Endodermal cell (in vitro differentiated cells): ENCODE results near the gene GPR89B. TPM values are rescaled to one million over a fixed set of nuclear protein-coding genes. Genes with fewer than 3 reads are reported as not detected.

Experiments used
- DNase-seq: peaks from one replicate; pipeline ENCODE4 v3.0.0-alpha.2; 2017
- H3K27ac ChIP-seq: 2 replicates; pipeline ENCODE4 v1.5.1; 2013; ENCODE audit warnings: mild to moderate bottlenecking, low read depth, low read length, moderate library complexity
- H3K27me3 ChIP-seq: 2 replicates; pipeline ENCODE4 v1.6.1; 2013; ENCODE audit warnings: mild to moderate bottlenecking, low read length, moderate library complexity; ENCODE audit not compliant: insufficient read depth, control insufficient read depth, poor library complexity, severe bottlenecking
- H3K36me3 ChIP-seq: 2 replicates; pipeline ENCODE4 v1.7.0; 2013; ENCODE audit warnings: mild to moderate bottlenecking, low read length, moderate library complexity; ENCODE audit not compliant: control insufficient read depth, insufficient read depth
- H3K4me1 ChIP-seq: one replicate; pipeline ENCODE4 v1.7.0; 2013; ENCODE audit warnings: low read length; ENCODE audit not compliant: control insufficient read depth, insufficient read depth
- H3K4me3 ChIP-seq: 2 replicates; pipeline ENCODE4 v1.5.1; 2013; ENCODE audit warnings: mild to moderate bottlenecking, low read length, moderate library complexity
- H3K9ac ChIP-seq: 2 replicates; pipeline ENCODE4 v1.6.1; 2013; ENCODE audit warnings: mild to moderate bottlenecking, low read length, moderate library complexity; ENCODE audit not compliant: poor library complexity, severe bottlenecking; ENCODE audit errors: extremely low read depth
- H3K9me3 ChIP-seq: 2 replicates; pipeline ENCODE4 v1.6.1; 2013; ENCODE audit warnings: mild to moderate bottlenecking, low read length, moderate library complexity; ENCODE audit not compliant: control insufficient read depth
- H3K27ac Mint-ChIP-seq: 2 replicates; pipeline ENCODE4 v1.8.0; 2020; ENCODE audit warnings: mixed read lengths
- H3K27me3 Mint-ChIP-seq: 2 replicates; pipeline ENCODE4 v1.8.0; 2021; ENCODE audit warnings: mild to moderate bottlenecking, mixed read lengths; ENCODE audit not compliant: insufficient read depth
- H3K36me3 Mint-ChIP-seq: 2 replicates; pipeline ENCODE4 v1.8.0; 2020; ENCODE audit warnings: low read depth, mixed read lengths
- H3K4me1 Mint-ChIP-seq: 2 replicates; pipeline ENCODE4 v1.8.0; 2020; ENCODE audit warnings: mixed read lengths
- H3K4me3 Mint-ChIP-seq: 2 replicates; pipeline ENCODE4 v1.8.0; 2020; ENCODE audit warnings: mild to moderate bottlenecking, moderate library complexity, mixed read lengths
- H3K9me3 Mint-ChIP-seq: 2 replicates; pipeline ENCODE4 v1.8.0; 2020; ENCODE audit warnings: mild to moderate bottlenecking, mixed read lengths
- WGBS, 2 experiments: methylation state at CpG; one replicate each; pipeline versions ENCODE4 v1.1.5 to v1.1.7; 2013; ENCODE audit warnings: missing lambda C conversion rate in 2 of 2, mixed read lengths in 1 of 2; ENCODE audit not compliant: insufficient coverage in 1 of 2, insufficient read length in 1 of 2; 5-methylcytosine and 5-hydroxymethylcytosine counted together
- total RNA-seq, 2 donors: library from RNA; stranded (reverse); fragmentation: NEBNext Ultra II Directional in 1 of 2; extraction: Animal tissue kit (Norgen Biotek cat#: 25700) in 1 of 2; gene quantifications; 2 replicates in 1 of 2; 3 replicates in 1 of 2; pipeline ENCODE4 v1.2.1, GENCODE V29; 2021
- TF ChIP-seq, protein P1 (sequence below): fragments of 200-600 bp; sonication (generic); conservative IDR thresholded peaks from 2 replicates; pipeline ENCODE4 v1.5.0; 2021; ENCODE audit warnings: antibody characterized with exemption, mild to moderate bottlenecking

GPR89B gene
- total RNA-seq, 2 donors from 2014 or later: 22.7 to 26.6 TPM

DNA sequence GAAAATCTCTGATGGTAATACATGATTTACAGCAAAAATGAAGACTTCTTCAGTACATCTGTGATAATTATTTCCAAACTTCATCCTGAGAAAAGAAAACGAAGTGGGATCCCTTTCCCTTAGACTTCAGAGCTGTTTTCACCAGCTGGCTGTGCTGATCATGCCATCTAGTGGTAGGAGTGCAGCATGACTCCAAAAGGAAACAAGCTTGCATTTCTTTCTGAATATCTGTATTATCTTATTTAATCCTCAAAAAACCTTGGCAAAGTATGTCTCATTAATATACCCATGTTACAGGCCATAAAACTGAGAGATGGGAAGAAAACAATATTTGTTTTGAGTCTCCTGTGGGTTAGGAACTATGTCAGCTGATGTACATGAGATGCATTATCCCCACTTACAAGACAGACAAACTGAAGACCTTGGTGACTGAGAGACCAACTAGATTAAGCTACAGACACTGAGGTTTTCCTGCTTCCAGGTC is 35.4 kb upstream of the GPR89B start:
- Mint-ChIP-seq H3K27me3 (peaks cover 18% of the 10 kb centered on the region), H3K36me3 (no peaks in the 10 kb centered on the region), H3K9me3 (no peaks in the 10 kb centered on the region), H3K4me1 (peaks cover 10% of the 10 kb centered on the region), H3K27ac (no peak overlapping the region), H3K4me3 (no peak overlapping the region)
- H3K4me3 ChIP-seq: no peak overlapping the region
- DNase-seq: peak; percentile 65
- H3K9ac ChIP-seq: no peak overlapping the region
- WGBS, 2 experiments: 15 to 27% methylated on average over 1 of the region's 1 CpG
- no peaks in the 10 kb centered on the region for H3K4me1 ChIP-seq
- peaks cover 17% of the 10 kb centered on the region for H3K27me3 ChIP-seq
- no peak overlapping the region for H3K27ac ChIP-seq
- no peaks in the 10 kb centered on the region for H3K9me3 ChIP-seq
- H3K36me3 ChIP-seq: no peaks in the 10 kb centered on the region
- TF ChIP-seq, protein P1, sequence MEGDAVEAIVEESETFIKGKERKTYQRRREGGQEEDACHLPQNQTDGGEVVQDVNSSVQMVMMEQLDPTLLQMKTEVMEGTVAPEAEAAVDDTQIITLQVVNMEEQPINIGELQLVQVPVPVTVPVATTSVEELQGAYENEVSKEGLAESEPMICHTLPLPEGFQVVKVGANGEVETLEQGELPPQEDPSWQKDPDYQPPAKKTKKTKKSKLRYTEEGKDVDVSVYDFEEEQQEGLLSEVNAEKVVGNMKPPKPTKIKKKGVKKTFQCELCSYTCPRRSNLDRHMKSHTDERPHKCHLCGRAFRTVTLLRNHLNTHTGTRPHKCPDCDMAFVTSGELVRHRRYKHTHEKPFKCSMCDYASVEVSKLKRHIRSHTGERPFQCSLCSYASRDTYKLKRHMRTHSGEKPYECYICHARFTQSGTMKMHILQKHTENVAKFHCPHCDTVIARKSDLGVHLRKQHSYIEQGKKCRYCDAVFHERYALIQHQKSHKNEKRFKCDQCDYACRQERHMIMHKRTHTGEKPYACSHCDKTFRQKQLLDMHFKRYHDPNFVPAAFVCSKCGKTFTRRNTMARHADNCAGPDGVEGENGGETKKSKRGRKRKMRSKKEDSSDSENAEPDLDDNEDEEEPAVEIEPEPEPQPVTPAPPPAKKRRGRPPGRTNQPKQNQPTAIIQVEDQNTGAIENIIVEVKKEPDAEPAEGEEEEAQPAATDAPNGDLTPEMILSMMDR: peak; percentile 97

DNA sequence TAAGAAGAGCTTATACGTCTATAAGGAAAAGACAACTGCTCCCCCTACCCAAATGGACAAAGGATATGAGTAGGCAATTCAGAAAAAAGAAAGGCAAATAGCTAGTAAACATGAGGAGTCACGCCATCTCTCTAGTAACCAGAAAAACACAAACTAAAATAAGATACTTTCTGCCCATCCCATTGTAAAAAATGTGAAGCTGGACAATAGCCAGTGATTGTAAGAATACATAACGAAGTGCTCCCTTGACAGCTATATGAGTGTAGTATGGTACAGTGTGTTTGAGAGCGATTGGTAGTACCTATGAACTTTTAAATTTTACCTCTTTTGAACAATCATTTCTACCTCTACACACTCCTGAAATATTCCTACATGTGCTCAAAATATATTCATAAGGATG is 33.1 kb upstream of the GPR89B start:
- Mint-ChIP-seq H3K36me3 (no peaks in the 10 kb centered on the region), H3K27ac (no peak overlapping the region), H3K4me1 (peaks cover 6% of the 10 kb centered on the region), H3K27me3 (peaks cover 15% of the 10 kb centered on the region), H3K9me3 (no peaks in the 10 kb centered on the region), H3K4me3 (no peak overlapping the region)
- Histone ChIP-seq H3K9me3 (no peaks in the 10 kb centered on the region), H3K27me3 (peaks cover 17% of the 10 kb centered on the region), H3K4me3 (no peak overlapping the region), H3K27ac (no peak overlapping the region), H3K9ac (no peak overlapping the region), H3K36me3 (no peaks in the 10 kb centered on the region), H3K4me1 (no peaks in the 10 kb centered on the region)
- 84 to 100% methylated on average over 1 to 2 of the region's 4 CpGs for whole genome bisulfite sequencing, 2 experiments
- DNase-seq: no peak
- TF ChIP-seq, protein P1: no peak

DNA sequence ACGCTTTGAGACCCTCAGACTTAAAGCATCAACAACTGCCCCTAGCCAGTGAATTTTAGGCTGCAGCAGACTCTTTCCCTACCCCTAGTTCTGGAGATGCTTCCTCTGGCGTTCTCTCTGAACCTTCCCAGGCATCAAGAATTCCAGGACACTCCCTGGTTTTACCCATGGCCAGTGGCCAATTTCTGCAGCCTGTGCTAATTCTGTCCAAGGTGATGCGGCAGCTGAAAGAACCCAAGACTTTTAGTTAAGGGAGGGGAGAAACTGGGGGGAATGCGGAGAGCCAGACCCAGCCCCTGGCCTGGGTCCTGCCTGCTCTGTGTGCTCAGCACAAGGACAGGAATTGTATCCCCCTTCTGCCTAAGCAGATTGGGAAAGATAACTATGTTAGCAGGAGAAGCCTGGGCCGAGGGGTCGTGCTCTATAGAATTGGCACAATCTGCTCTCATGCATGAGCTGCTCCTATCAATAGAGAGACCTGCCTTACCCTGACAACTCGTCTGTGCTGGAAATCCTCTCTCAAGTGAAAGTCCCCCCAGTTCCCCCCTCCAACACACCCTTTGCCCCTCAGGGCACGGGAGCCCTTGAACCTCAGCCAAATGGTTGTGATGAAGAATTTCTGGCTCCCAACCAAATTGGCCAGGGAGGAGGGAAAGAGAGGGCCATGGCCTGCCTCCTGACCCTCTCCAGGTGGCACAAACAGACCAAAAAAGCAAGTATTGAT is 31.0 kb upstream of the GPR89B start:
- Mint-ChIP-seq H3K36me3 (no peaks in the 10 kb centered on the region), H3K4me1 (peaks cover 4% of the 10 kb centered on the region), H3K27me3 (no peaks in the 10 kb centered on the region), H3K9me3 (no peaks in the 10 kb centered on the region), H3K27ac (no peak overlapping the region), H3K4me3 (no peak overlapping the region)
- Histone ChIP-seq H3K4me1 (no peaks in the 10 kb centered on the region), H3K9me3 (no peaks in the 10 kb centered on the region), H3K4me3 (no peak overlapping the region), H3K27me3 (peaks cover under 1% of the 10 kb centered on the region), H3K9ac (no peak overlapping the region), H3K27ac (no peak overlapping the region), H3K36me3 (no peaks in the 10 kb centered on the region)
- WGBS, 2 experiments: 88 to 90% methylated on average over 2 to 8 of the region's 8 CpGs
- TF ChIP-seq, protein P1: no peak
- no peak for DNase-seq
